Endothelial cell of umbilical vein (primary cell): Measurements from ENCODE around the gene HNRNPU. TPM values are rescaled to one million over a fixed set of nuclear protein-coding genes. Genes with fewer than 3 reads are reported as not detected.

Source experiments
- BruUV-seq: library from RNA; stranded (reverse); fragments of 400-500 nt; replicated peaks from 2 replicates; lab custom pipeline; 2021; lab: Mats Ljungman, UMichigan
- CTCF ChIA-PET: fragments of 300-600, 350-600 bp; sonication (Branson Sonifier 250); formaldehyde crosslinking; loops from one replicate; lab custom pipeline; 2021; ENCODE audit warnings: antibody characterized with exemption, inconsistent platforms; lab: Charles Lee
- POLR2A ChIA-PET: fragments of 300-600, 350-600 bp; sonication (Branson Sonifier 250); formaldehyde crosslinking; loops from one replicate; lab custom pipeline; 2021; ENCODE audit warnings: antibody characterized with exemption, inconsistent platforms; lab: Charles Lee
- DNase-seq: peaks from one replicate; pipeline ENCODE4 v3.0.0-alpha.2; 2011; ENCODE audit warnings: low read depth, low spot score
- FAIRE-seq: peaks from 2 replicates; lab custom pipeline; 2011; peaks lifted over from hg19 to GRCh38; lab: Jason Lieb, UNC
- H2AFZ ChIP-seq: 2 replicates; pipeline ENCODE4 v1.6.0; 2012; ENCODE audit warnings: low read depth, low read length, control low read depth, inconsistent platforms
- H3K27ac ChIP-seq: 2 replicates; pipeline ENCODE4 v1.5.1; 2011; ENCODE audit warnings: low read depth, mild to moderate bottlenecking, control low read depth, low read length, moderate library complexity; ENCODE audit not compliant: insufficient read depth
- H3K27me3 ChIP-seq, 2 experiments: 2 replicates each; pipeline versions ENCODE4 v1.6.0 to v1.6.1; 2011; ENCODE audit warnings: low read length in 2 of 2, mixed read lengths in 1 of 2; ENCODE audit not compliant: control insufficient read depth in 2 of 2, insufficient read depth in 2 of 2
- H3K36me3 ChIP-seq, 2 experiments: 2 replicates in 1 of 2; 3 replicates in 1 of 2; pipeline ENCODE4 v1.5.1; 2011; ENCODE audit warnings: low read length in 2 of 2, mild to moderate bottlenecking in 1 of 2, moderate library complexity in 1 of 2; ENCODE audit not compliant: control insufficient read depth in 2 of 2, insufficient read depth in 2 of 2; ENCODE audit errors: extremely low read depth in 1 of 2
- H3K4me1 ChIP-seq: 3 replicates; pipeline ENCODE4 v1.5.1; 2011; ENCODE audit warnings: mild to moderate bottlenecking, low read length; ENCODE audit not compliant: control insufficient read depth, insufficient read depth; ENCODE audit errors: extremely low read depth
- H3K4me2 ChIP-seq: 2 replicates; pipeline ENCODE4 v1.6.1; 2011; ENCODE audit warnings: low read length, control low read depth, mixed read lengths; ENCODE audit not compliant: insufficient read depth
- H3K4me3 ChIP-seq, 3 experiments: fragments of 200-600 bp in 1 of 3; sonication (generic), shearing (Covaris generic) in 1 of 3; replicated peaks in 1 of 3; 2 replicates each; pipeline ENCODE4 v1.5.1; 2011 to 2016; ENCODE audit warnings: control low read depth in 3 of 3, low read length in 3 of 3, mild to moderate bottlenecking in 2 of 3, inconsistent platforms in 1 of 3, low read depth in 1 of 3, moderate library complexity in 1 of 3; ENCODE audit not compliant: insufficient read depth in 1 of 3
- H3K79me2 ChIP-seq: 2 replicates; pipeline ENCODE4 v1.6.0; 2012; ENCODE audit warnings: low read length, inconsistent platforms; ENCODE audit not compliant: control insufficient read depth, insufficient read depth
- H3K9ac ChIP-seq: replicated peaks from 2 replicates; pipeline ENCODE3; 2011; ENCODE audit warnings: low read length, control low read depth; ENCODE audit not compliant: insufficient read depth; ENCODE audit errors: extremely low read depth
- H3K9me1 ChIP-seq: replicated peaks from 3 replicates; pipeline ENCODE4 v1.6.0; 2011; ENCODE audit warnings: mild to moderate bottlenecking, low read length; ENCODE audit not compliant: control insufficient read depth, insufficient read depth; ENCODE audit errors: extremely low read depth
- H3K9me3 ChIP-seq: replicated peaks from 2 replicates; pipeline ENCODE4 v1.5.1; 2012; ENCODE audit warnings: low read length, inconsistent platforms; ENCODE audit not compliant: control insufficient read depth, insufficient read depth
- H4K20me1 ChIP-seq: replicated peaks from 2 replicates; pipeline ENCODE3; 2011; ENCODE audit warnings: mild to moderate bottlenecking, low read length; ENCODE audit not compliant: control insufficient read depth, insufficient read depth; ENCODE audit errors: extremely low read depth
- CTCF ChIP-seq, 2 donors: IDR thresholded peaks; 1 replicate in 1 of 2; 2 replicates in 1 of 2; pipeline ENCODE4 v1.5.1; 2011; ENCODE audit warnings: low read length in 2 of 2, mild to moderate bottlenecking in 2 of 2, moderate library complexity in 2 of 2, control low read depth in 1 of 2, inconsistent platforms in 1 of 2, low read depth in 1 of 2; ENCODE audit not compliant: insufficient read depth in 1 of 2; ENCODE audit errors: extremely low read depth in 1 of 2
- EZH2 ChIP-seq: IDR thresholded peaks from 2 replicates; pipeline ENCODE4 v1.6.1; 2012; ENCODE audit warnings: borderline replicate concordance, low read depth, mild to moderate bottlenecking, moderate library complexity, low read length, inconsistent platforms; ENCODE audit not compliant: severe bottlenecking
- FOS ChIP-seq: IDR thresholded peaks from 2 replicates; pipeline ENCODE4 v1.6.1; 2011; ENCODE audit warnings: mild to moderate bottlenecking, low read length, moderate library complexity, borderline replicate concordance; ENCODE audit not compliant: insufficient read depth
- GATA2 ChIP-seq: IDR thresholded peaks from 2 replicates; pipeline ENCODE4 v1.7.0; 2011; ENCODE audit warnings: low read depth, mild to moderate bottlenecking, moderate library complexity, mixed read lengths, low read length; ENCODE audit not compliant: insufficient read length, insufficient read depth
- JUN ChIP-seq: IDR thresholded peaks from 2 replicates; pipeline ENCODE4 v1.6.1; 2011; ENCODE audit warnings: borderline replicate concordance, low read depth; ENCODE audit not compliant: insufficient read length, insufficient read depth
- MYC ChIP-seq: IDR thresholded peaks from one replicate; pipeline ENCODE4 v1.6.1; 2011; ENCODE audit warnings: mild to moderate bottlenecking, low read depth, low read length
- POLR2A ChIP-seq: IDR thresholded peaks from 2 replicates; pipeline ENCODE4 v1.6.1; 2012; ENCODE audit warnings: low read depth, mild to moderate bottlenecking, control low read depth, low read length
- POLR2AphosphoS5 ChIP-seq: IDR thresholded peaks from 2 replicates; pipeline ENCODE4 v1.6.1; 2012; ENCODE audit warnings: low read depth, mild to moderate bottlenecking, control low read depth, low read length, moderate library complexity; ENCODE audit not compliant: insufficient read depth
- dilution Hi-C: fragments of 300-500 bp; cut with MboI; formaldehyde crosslinking; loops from one replicate; pipeline ENCODE4 v1.15.0; 2019; ENCODE audit warnings: low sequenced_read_pairs; ENCODE audit not compliant: extremely low pct_ligation_motif_present
- intact Hi-C: fragments of 100-400 bp; cut with micrococcal nuclease; formaldehyde crosslinking; loops from one replicate; pipeline ENCODE4 v1.10.0; 2022
- polyA plus RNA-seq, 4 experiments: library from polyadenylated mRNA; depleted of rRNA in 3 of 4; stranded (reverse) in 3 of 4; unstranded in 1 of 4; fragments of >200 nt; gene quantifications; 2 replicates each; pipeline versions ENCODE4 v1.2.1 to v1.2.3, GENCODE V29; 2011 to 2012; ENCODE audit warnings: missing spikeins in 1 of 4
- total RNA-seq: library from RNA; stranded (reverse); gene quantifications from 2 replicates; pipeline ENCODE4 v1.2.3, GENCODE V29; 2021
- TF ChIP-seq, protein P1 (sequence below): IDR thresholded peaks from 2 replicates; pipeline ENCODE4 v1.6.1; 2011; ENCODE audit not compliant: insufficient read depth, insufficient read length

Gene HNRNPU
- total and polyA plus RNA-seq, 2 donors (not counting 3 experiments of a cell fraction or from before 2014, with no cell fraction given) = 68.7 to 417 TPM

GRCh38 chr1:244817415-244817894, 46.9 kb downstream of the HNRNPU start:
- no peaks in the 10 kb centered on the region for H3K9me1 ChIP-seq
- H2AFZ ChIP-seq = no peak overlapping the region
- ChIA-PET POLR2A (no interaction called here), CTCF (no interaction called here)
- H3K4me1 ChIP-seq = no peaks in the 10 kb centered on the region
- BruUV-seq = no TSS peak
- H3K4me2 ChIP-seq = no peak overlapping the region
- H3K4me3 ChIP-seq = no peak overlapping the region
- dilution Hi-C loops = no loop called here
- H3K9me3 ChIP-seq = no peaks in the 10 kb centered on the region
- no peaks in the 10 kb centered on the region for H4K20me1 ChIP-seq
- TF ChIP-seq POLR2A (no peak), EZH2 (no peak), JUN (no peak), FOS (no peak), CTCF (IDR thresholded peaks at IDR 0.05; ENCODE audit: extremely low read depth in 1 of 2, insufficient read depth in 1 of 2, low read depth in 1 of 2, low read length in 2 of 2) (no peak), GATA2 (no peak), POLR2AphosphoS5 (no peak), MYC (no peak)
- TF ChIP-seq, protein P1, sequence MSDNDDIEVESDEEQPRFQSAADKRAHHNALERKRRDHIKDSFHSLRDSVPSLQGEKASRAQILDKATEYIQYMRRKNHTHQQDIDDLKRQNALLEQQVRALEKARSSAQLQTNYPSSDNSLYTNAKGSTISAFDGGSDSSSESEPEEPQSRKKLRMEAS = no peak
- no peaks in the 10 kb centered on the region for H3K36me3 ChIP-seq
- no peaks in the 10 kb centered on the region for H3K79me2 ChIP-seq
- DNase-seq (no peak), FAIRE-seq (no peak)
- no peak overlapping the region for H3K9ac ChIP-seq
- H3K27ac ChIP-seq = no peak overlapping the region
- peaks cover 3 to 7% of the 10 kb centered on the region in 2 experiments for H3K27me3 ChIP-seq
- intact Hi-C loops = no loop called here
